HPDE6-E6E7 (cell line): ENCODE measurements around the gene AGBL4.

Experiments
- DNase-seq: peaks from one replicate; pipeline ENCODE4 v3.0.0; 2011; ENCODE audit warnings: missing footprints; ENCODE audit errors: extremely low spot score

Gene AGBL4

DNA sequence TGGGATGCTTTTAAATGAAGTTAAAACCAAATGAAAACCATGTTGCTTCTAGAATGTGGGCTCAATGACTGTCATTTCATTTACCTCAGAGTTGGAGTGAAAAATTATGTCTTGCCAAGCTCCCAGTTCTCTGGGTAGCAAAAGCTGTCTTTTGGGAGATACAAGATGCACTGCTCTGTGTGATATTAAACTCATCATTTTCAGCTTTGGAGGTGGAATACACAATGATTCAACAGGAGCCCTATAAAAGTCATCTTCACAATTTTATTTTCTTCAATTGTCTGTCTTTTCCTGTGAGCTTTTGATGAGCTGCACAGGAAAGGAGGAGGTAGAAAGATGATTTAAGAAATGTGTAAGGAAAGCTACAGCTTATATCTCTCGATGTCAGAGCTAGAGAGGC, 1431.4 kb downstream of the AGBL4 start:
- DNase-seq = no peak

DNA sequence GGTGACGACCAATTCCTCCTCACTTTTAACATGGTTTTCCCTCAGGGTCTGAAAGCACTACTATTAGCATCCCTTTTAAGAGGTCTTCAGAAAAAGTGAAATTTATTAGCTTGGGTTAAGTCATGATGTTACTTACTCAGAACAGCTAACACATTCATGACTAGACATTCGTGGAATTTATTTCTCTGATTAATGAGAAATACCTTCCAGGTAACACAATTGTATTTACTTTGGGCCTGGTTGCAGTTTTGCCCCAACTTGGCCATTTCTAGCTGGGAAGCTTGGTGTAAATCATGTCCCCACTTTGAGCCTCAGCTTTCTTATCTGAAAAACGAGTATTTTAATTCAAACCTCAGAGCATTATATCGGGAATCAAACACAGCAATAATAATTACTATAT, 1432.6 kb downstream of the AGBL4 start:
- DNase-seq = no peak

DNA sequence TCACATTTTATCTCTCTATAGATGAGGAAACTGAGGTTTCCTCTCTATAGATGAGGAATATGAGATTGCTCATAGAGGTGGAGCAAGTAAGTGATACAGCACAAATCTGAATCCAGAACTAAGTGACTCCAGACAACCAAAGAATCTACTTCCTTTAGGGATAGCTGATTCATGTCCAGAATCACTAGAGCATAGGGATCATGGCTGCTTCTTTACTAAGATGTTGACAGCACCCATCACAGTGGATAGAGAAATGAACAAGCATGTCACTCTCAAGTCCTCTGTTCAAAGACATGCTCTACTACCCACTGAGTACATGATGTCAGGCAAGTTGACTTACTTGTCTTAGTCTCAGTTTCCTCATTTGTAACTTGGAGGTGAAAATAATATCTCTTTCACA, 1435.7 kb downstream of the AGBL4 start:
- DNase-seq = no peak

DNA sequence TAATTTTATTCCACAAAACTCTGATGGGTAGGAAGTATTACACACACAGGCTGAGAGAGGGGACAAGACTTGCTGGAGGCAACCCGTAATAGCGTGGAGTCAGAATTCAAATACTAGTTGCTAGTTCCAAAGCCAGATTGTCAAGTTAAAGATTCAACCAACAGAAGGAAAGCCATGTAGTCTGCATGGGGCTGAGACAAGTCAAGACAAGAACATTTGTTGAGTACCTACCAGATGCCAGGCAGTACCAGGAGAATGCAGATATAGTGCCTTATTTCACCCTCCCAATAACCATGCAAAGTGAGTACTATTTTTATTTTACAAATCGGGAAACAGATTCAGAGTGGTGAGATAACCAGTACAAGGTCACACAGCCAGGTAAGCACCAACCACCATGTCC, 1441.3 kb downstream of the AGBL4 start:
- DNase-seq = no peak

DNA sequence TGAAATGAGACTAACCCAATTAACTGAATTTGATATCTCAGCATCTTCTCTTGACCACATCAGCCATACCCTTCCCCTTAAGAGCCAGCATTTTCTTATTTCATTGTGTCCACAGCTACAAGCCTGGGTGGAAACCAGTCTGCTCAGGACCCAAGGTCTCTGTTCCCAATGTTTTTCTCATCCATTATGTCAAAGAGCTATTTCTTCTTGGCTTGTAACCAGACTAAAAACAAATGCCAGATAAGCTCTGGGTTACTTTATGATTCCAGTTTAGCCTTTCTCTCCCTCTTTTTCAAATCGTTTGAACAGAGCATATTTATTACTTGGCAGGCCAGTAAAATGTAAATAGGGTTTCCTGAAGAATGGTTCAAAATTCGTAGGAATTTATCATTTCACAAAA, 1442.5 kb downstream of the AGBL4 start:
- DNase-seq = no peak

DNA sequence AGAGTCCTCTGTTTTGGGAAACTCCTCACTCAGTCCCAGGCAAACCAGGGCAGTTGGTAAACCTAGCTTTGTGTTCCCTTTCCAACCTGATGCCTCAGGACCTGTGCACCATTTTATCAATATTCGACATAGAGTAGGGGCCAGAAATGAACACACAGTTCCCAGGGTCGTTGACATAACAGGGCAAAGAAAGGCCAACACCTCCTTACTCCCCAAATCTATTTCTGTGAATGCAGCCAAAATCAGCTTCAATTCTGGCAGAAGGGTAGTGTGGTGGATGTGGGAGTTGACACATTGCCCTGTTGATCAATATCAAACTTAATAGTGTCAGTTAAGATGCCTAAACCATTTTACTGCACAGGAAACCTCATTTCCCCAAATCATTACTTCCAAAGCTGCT, 1447.2 kb downstream of the AGBL4 start:
- no peak for DNase-seq

DNA sequence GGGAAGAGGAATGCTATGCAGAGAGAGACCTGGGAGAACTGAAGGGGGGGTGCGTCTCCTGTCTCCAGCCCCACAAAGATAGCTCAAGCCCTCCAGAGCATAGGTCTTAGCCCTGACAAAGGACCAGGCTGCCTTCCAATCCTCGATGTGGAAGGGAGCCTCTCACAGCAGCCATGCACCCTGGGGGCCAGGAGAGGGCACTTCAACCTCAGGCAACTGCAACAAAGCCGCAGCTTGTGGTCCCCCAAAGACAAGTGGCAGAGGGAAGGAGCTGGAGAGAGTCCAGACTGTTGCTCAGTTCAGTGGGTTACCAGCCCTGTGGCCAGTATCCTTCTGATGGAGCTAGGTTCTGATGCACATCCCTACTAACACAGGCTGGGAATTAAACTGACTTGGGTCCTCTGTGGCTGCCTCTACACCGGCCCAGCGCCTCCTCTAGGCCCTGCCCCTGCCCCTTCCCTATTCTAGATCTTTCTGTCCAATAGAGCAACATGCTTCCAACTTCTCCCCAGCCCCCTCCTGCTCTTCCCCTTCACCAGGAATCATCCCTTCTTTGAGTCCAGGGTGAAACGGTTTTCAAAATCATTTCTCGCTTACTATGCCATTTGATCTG, 1451.0 kb downstream of the AGBL4 start:
- peak; percentile 22 for DNase-seq

DNA sequence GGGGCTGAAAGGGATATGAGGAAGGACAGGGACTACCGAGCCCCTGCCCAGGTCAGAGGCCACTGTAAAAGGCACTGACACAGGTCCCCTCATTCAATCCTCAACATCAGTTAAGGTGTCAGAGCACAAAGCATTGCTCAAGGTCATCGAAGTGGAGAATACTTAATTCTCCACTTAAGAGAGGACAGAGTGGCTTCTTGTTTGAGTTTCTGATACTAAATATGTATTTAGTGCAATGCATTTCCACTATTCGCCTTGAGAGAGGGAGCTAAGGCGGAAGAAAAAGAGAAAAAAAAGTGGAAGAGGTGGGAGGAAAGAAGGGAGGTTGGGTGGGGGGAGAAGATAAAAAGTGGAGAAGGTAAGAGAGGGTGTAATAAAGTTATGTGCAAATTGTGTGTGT, 1451.6 kb downstream of the AGBL4 start:
- DNase-seq = no peak

DNA sequence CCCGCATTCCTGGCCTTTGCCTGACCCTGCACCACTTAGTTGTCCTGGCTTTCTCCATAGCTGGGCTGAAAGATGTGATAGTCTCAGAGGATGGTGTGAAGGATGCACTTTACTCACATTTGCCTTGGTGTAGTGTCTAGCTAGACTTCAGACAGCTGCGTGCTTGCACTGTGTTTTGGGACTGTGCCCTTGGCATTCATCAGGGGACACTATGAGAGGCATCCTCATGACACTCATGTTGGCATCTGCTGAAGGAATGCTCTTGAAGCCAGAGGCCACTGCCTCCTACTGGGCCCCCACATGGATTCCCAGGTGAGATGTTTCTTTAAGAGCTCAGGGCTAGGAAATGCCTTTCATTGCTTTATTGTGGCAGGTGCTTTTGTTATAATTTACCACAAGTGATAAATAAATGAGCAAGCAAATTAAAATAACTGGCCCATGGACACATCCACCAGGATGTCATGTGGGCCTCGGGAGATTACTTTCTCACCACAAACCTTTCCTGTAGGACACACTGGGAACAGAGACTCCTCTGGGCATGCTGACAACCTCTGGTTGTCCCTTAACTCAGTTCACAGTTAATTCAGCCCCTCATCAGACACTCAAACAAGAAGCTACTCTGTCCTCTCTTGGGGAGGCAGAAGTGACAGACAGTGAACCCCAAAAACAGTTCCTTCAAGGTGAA, 1452.3 kb downstream of the AGBL4 start:
- DNase-seq = no peak

DNA sequence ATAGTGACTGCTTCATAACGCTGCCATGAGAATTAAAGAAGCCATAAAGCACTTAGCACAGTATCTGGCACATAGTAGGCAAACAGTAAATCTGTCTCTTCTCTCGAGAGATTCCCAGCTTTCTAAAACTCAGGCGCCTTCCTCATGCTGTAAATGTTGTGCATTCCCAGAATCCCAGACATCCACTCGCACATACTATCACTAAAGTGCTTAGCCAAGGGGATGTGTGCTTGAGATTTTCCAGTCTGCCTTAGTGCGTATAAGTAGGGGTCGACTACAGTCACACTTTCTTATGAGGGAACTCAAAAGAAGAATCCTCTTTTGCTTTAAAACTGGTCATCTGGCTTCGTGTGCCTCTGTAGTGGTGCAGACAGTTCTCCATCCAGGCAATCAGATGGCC, 1453.2 kb downstream of the AGBL4 start:
- no peak for DNase-seq

DNA sequence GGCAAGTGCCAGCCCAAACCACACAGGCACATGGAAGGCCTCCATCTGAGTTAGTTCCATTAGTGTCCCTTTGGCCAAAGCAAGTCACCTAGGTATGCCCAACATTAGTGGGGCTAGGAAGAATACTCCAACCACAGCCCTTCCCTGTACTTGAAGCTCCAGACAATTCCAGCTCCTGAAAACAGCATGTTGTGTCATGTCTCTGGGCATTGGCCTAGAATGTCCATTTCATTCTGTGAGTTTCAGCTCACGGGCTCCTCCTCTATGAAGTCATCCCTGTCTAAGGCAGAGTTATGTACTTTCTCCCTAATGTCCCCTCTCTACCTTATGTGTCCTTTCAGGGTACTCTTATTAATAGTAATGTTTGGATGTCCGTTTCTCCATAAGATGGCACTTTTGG, 1455.3 kb downstream of the AGBL4 start:
- DNase-seq = no peak

DNA sequence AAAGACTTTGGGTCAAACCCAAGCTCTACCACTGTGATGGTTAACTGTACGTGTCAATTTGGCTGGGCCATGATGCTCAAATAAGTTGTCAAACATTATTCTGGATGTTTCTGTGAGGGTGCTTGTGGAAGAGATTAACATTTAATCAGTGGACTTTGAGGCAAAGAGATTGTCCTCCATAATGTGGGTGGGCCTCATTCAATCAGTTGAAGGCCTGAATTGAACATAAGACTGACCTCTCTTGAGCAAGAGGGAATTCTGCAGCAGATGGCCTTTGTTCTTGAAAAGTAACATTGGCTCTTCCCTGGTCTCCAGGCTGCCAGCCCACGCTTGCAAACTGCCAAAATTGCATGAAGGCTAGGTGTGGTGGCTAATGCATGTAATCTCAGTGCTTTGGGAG, 1457.3 kb downstream of the AGBL4 start:
- no peak for DNase-seq

DNA sequence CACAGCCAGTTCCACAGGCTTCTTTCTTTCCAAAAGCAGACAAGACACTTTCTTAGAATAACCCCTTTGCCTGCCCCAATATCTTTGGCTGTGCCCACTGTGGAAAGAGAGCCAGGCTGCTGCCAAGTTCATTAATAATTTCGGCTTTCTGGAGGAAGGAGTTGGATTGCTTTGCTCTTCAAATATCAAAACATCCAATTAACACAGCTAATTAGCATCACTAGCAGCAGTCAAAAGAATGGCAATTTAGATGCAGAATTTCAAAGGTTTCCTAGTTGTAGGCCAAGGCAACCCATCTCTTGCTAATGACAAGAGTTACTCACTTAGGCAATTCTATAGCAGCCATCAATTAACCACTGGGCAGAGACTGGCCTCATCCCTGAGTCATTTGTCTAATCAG, 1460.7 kb downstream of the AGBL4 start:
- DNase-seq = no peak

DNA sequence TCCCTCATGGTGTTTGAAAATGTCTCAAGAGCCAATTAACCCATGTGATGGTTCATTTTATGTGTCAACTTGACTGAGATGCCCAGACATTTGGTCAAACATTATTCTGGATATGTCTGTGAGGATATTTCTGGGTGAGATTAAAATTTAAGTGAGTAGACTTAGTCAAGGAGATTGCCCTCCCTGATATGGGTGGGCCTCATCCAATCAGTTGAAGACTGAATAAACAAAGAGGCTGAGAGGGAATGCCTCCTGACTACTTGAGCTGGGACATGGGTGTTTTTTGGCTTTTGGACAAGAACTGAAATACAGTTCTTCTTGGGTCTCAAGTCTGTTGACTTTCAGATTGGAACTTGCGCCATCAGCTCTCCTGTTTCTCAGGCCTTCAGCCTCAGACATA, 1462.3 kb downstream of the AGBL4 start:
- no peak for DNase-seq

DNA sequence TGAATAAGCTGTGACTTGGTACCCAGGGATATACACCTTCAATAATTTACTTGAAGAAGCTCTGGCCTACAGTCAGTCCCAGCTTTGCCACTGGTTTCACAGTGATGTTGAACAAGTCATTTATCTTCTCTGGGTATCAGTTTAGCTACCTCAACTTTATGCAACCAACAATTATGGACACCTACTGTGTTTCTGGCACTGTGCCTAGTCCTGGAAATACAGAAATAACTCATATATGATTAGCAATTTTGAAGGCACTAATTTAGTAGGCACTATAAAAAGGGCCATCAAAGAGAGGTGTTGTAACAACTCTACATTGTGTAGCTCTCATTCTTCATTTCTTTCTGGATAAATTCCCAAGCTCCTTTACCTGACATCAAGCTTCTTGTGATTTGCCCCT, 1463.2 kb downstream of the AGBL4 start:
- no peak for DNase-seq

DNA sequence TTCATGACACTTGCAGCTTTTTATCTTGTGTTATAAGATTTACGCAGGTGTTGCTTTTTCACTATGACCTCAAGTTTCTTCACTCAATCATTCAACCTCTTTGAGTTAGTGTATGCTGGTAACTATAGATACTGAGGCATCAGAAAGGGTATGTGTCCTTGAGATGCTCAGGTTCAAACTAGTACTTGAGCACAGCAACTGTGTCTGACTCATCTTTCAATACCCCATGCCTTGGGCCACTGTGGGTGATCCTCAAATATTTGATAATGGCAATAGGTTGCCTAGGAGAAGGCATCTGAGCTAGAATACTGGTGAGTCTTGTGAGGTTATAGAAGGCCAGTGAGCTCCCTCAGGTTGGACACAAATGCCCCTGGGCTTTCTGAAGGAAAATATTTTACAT, 1463.6 kb downstream of the AGBL4 start:
- DNase-seq = no peak

DNA sequence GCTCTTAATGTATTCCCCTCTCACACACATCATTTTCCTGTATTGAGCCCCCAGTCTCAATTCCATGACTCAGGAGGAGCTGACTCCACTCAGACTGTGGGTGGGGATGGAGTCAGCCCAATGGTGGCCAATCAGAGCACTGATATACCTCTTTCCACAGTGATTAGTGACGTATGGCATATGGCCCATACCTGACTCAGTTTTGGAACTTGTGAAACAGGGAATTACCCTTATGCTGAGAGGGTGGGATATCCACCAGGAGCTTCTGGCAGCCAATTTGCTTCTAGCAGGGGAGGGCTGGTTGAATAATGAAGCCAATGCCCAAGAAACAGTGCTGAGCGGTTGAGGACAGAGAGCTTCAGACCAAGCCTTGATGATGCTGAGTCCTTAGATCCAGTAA, 1465.4 kb downstream of the AGBL4 start:
- no peak for DNase-seq

DNA sequence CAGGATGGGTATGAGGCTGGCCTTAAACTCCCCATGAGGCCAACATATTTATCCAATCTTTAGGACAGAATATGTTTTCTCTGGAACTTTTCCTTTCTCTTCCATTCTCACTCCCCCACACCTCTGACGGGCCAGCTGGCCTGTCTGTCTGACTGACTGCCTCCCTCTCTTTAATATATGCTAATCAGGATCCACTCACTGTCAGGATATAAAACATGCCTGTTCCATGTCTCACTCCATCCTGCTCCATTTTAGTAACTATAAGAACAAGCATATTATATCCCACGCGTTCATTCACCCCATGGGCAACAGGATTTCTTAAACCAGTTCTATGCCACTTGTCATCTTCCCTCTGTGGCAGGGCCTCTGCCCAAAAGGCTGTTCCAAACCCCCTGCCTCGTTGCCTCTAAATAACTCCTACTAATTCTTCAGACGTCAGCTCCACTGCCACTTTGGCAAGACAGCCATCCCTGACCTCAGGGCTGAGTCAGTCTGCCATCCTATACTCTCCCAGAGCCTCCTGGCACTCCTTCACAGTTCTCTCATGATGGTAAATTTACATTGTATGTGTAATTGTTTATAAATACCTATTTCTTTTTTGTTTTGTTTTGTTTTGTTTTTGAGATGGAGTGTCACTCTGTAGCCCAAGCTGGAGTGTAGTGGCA, 1467.4 kb downstream of the AGBL4 start:
- DNase-seq = no peak

DNA sequence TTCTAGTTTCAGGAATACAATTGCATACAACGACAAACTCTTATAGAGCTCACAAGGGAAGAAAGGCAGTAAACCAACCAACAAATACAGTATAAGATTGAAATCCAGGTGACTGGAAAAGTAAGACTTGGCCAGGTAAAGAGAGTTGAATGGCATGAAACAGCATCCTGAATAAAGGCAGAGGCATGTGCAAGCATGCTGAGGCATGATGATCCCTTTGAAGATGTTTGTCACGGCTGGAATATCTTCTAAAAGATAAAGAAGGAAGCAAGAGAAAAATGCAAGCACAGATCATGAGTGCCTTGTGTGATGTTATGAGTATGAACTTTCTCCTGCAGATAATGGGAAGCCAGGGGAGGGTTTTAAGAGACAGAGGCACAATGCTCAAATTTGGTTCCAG, 1468.5 kb downstream of the AGBL4 start:
- no peak for DNase-seq

DNA sequence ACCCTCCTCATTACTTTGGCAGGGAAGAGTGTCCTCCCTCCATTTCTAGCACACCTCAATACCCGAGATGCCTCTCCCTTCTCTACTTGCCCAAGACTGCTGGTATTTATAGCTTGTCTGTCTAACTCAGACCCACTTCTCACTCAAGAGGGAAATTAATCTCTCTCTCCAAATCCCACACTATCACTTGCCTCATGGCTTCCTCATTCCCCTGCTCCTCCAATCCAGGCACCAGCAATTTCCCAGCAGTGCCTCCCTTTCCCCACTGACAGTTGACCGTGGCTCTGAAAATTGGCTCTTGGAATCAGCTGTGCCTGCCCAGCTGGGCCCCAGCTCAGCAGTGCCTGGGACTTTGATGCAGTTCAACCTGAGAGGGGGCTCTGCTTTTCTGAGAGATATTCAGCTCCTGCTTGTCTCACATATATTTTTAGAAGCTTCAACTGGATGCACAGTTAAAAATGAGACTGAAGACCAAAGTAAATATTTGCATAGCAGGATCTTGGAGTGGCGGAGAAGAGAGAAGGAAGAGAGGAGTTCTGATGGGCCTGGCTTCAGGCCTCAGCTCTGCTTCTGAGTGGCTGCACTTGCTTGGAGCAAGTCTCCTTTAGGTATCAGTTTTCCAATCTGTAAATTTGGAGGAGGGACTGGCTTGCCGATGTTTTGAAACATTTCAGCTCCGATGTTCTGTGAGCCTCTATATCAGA, 1470.7 kb downstream of the AGBL4 start:
- DNase-seq = no peak

DNA sequence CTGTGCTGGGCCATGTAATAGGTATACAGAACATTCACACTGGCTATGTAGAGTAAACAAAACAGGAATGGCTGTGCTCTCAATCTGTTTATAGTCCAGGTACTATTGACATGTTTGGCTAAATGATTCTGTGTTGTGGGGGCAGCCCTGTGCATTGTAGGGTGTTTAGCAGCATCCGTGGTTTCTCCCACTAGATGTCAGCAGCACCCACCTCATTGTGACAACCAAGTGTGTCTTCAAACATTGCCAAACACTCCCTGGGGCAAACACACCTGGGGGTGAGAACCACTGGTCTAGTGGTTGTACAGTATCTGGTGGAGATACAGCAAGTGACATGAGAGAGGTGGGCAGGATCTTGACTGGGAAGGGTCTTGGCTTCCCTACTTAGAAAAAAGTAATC, 1471.3 kb downstream of the AGBL4 start:
- DNase-seq = no peak

DNA sequence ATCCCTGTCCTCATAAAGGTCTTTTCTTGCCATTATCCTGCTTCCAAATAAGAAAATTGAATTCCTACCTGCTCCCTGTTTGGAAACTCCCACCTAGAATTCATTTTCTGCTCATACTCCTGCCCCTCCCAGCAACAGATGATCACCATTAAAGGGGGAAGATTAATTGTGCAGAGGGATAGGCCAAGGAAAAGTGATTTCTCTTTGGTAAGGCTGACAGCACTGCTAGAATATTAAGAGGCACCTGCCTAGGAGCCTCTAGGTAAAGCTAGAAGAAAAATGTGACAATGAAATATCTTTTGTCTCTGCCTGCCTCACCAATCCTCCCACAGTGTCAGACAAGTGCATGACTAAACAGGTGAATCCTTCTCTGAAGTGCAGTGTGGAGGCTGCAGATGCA, 1474.8 kb downstream of the AGBL4 start:
- DNase-seq = no peak
